ENCODE measurements around the gene DNAAF8. TPM values are rescaled to one million over a fixed set of nuclear protein-coding genes. Genes with fewer than 3 reads are reported as not detected.
A peak's percentile ranks its signal among the peaks of the same experiment; 100 is the strongest.

Gene DNAAF8
- polyA plus RNA-seq, 3 donors: 0.04 to 0.36 TPM; not detected in 1

- Mint-ChIP-seq H3K4me1 (peaks cover 4% of the 10 kb centered on the region), H3K27me3 (ENCODE audit: low read depth in 3 of 3) (peaks cover 0 to 2% (median 0%) of the 10 kb centered on the region in 3 donors), H3K27ac (no peak overlapping the region), H3K9me3 (no peaks in the 10 kb centered on the region), H3K36me3 (peaks cover 39 to 76% of the 10 kb centered on the region in 2 donors), H3K4me3 (no peak overlapping the region)
- Histone ChIP-seq H4K20me1 (ENCODE audit: insufficient read depth, low read length) (peaks cover 21% of the 10 kb centered on the region), H3K36me3 (replicated peaks in 1 of 2; ENCODE audit: control insufficient read depth in 1 of 2, insufficient read depth in 2 of 2, low read length in 2 of 2) (peaks cover 60 to 79% of the 10 kb centered on the region in 2 donors), H3K4me3 (replicated peaks in 1 of 3; ENCODE audit: low read depth in 2 of 3, low read length in 3 of 3) (no peak overlapping the region), H3K27me3 (ENCODE audit: control insufficient read depth in 2 of 2, insufficient read depth in 2 of 2, low read length in 2 of 2) (no peaks in the 10 kb centered on the region), H2AFZ (ENCODE audit: insufficient read depth, low read depth, low read length, poor library complexity, severe bottlenecking) (no peak overlapping the region), H3K9ac (ENCODE audit: insufficient read depth, low read length, poor library complexity, severe bottlenecking) (no peak overlapping the region), H3K27ac (ENCODE audit: low read depth in 1 of 2, low read length in 2 of 2) (no peak overlapping the region), H3K4me2 (replicated peaks; ENCODE audit: extremely low read depth, low read length, poor library complexity, severe bottlenecking) (no peak overlapping the region), H3K79me2 (ENCODE audit: insufficient read depth, low read length) (peaks cover 26% of the 10 kb centered on the region), H3K9me3 (replicated peaks in 1 of 2; ENCODE audit: control insufficient read depth in 1 of 2, insufficient read depth in 1 of 2, low read length in 2 of 2) (no peaks in the 10 kb centered on the region), H3K4me1 (ENCODE audit: control insufficient read depth in 1 of 2, insufficient read depth in 2 of 2, low read length in 2 of 2) (peaks cover 8 to 16% of the 10 kb centered on the region in 2 donors)
- TF ChIP-seq, protein P1, sequence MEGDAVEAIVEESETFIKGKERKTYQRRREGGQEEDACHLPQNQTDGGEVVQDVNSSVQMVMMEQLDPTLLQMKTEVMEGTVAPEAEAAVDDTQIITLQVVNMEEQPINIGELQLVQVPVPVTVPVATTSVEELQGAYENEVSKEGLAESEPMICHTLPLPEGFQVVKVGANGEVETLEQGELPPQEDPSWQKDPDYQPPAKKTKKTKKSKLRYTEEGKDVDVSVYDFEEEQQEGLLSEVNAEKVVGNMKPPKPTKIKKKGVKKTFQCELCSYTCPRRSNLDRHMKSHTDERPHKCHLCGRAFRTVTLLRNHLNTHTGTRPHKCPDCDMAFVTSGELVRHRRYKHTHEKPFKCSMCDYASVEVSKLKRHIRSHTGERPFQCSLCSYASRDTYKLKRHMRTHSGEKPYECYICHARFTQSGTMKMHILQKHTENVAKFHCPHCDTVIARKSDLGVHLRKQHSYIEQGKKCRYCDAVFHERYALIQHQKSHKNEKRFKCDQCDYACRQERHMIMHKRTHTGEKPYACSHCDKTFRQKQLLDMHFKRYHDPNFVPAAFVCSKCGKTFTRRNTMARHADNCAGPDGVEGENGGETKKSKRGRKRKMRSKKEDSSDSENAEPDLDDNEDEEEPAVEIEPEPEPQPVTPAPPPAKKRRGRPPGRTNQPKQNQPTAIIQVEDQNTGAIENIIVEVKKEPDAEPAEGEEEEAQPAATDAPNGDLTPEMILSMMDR (IDR thresholded peaks at IDR 0.05): no peak
- no peak for DNase-seq
- WGBS (ENCODE audit: insufficient coverage): 94% methylated on average over 30 of the region's 36 CpGs
- intact Hi-C loops (cut with micrococcal nuclease): no loop called here
These were observed 35.9 kb upstream of the DNAAF8 start for GRCh38 chr16:4698321-4699045.

DNA sequence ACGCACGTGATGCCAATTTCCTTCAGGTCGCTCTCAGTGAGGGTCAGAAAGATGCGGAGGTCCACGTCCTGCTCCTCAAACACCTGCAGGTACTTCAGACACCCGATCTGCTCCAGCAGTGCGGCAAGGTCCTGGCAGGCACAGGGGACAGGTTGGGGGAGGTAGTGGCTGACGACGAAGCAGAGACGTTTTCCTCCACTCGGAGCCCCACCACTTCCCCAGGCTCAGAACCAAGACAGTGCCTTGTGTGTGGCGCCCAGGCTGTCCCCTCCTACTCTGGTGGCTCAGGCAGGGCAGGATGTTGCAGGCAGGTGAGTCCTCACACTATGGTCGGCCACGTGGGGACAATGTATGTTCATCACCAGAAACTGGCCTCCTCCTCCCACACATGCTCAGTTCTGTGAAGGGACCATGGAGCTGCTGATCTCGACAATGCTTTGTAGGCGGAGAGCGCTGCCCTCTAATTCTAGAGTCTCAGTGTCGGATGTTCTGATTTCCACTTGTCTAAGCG, 35.2 kb upstream of the DNAAF8 start:
- Histone ChIP-seq H2AFZ (ENCODE audit: insufficient read depth, low read depth, low read length, poor library complexity, severe bottlenecking) (no peak overlapping the region), H3K4me3 (replicated peaks in 1 of 3; ENCODE audit: low read depth in 2 of 3, low read length in 3 of 3) (no peak overlapping the region), H3K27me3 (ENCODE audit: control insufficient read depth in 2 of 2, insufficient read depth in 2 of 2, low read length in 2 of 2) (no peaks in the 10 kb centered on the region), H3K79me2 (ENCODE audit: insufficient read depth, low read length) (peaks cover 20% of the 10 kb centered on the region), H3K36me3 (replicated peaks in 1 of 2; ENCODE audit: control insufficient read depth in 1 of 2, insufficient read depth in 2 of 2, low read length in 2 of 2) (peaks cover 63 to 85% of the 10 kb centered on the region in 2 donors), H3K9me3 (replicated peaks in 1 of 2; ENCODE audit: control insufficient read depth in 1 of 2, insufficient read depth in 1 of 2, low read length in 2 of 2) (no peaks in the 10 kb centered on the region), H3K9ac (ENCODE audit: insufficient read depth, low read length, poor library complexity, severe bottlenecking) (no peak overlapping the region), H3K4me2 (replicated peaks; ENCODE audit: extremely low read depth, low read length, poor library complexity, severe bottlenecking) (no peak overlapping the region), H4K20me1 (ENCODE audit: insufficient read depth, low read length) (peaks cover 21% of the 10 kb centered on the region), H3K4me1 (ENCODE audit: control insufficient read depth in 1 of 2, insufficient read depth in 2 of 2, low read length in 2 of 2) (peaks cover 8 to 13% of the 10 kb centered on the region in 2 donors), H3K27ac (ENCODE audit: low read depth in 1 of 2, low read length in 2 of 2) (no peak overlapping the region)
- H3K27me3 Mint-ChIP-seq (ENCODE audit: low read depth in 3 of 3): peaks cover 0 to 2% (median 0%) of the 10 kb centered on the region in 3 donors
- H3K27ac Mint-ChIP-seq: peak overlapping the region in 1 of 7 donors; percentile 25
- no peaks in the 10 kb centered on the region for H3K9me3 Mint-ChIP-seq
- TF ChIP-seq, protein P1 (IDR thresholded peaks at IDR 0.05): no peak
- peaks cover 4% of the 10 kb centered on the region for H3K4me1 Mint-ChIP-seq
- H3K36me3 Mint-ChIP-seq: peaks cover 39 to 80% of the 10 kb centered on the region in 2 donors
- intact Hi-C loops (cut with micrococcal nuclease): no loop called here
- DNase-seq: no peak
- WGBS (ENCODE audit: insufficient coverage): 93% methylated on average over 17 of the region's 19 CpGs
- H3K4me3 Mint-ChIP-seq: no peak overlapping the region
